ENCODE data around the gene ALPI. TPM values are rescaled to one million over a fixed set of nuclear protein-coding genes. Genes with fewer than 3 reads are reported as not detected.

Gene ALPI
- total RNA-seq, 2 donors from 2014 or later: not detected

DNA sequence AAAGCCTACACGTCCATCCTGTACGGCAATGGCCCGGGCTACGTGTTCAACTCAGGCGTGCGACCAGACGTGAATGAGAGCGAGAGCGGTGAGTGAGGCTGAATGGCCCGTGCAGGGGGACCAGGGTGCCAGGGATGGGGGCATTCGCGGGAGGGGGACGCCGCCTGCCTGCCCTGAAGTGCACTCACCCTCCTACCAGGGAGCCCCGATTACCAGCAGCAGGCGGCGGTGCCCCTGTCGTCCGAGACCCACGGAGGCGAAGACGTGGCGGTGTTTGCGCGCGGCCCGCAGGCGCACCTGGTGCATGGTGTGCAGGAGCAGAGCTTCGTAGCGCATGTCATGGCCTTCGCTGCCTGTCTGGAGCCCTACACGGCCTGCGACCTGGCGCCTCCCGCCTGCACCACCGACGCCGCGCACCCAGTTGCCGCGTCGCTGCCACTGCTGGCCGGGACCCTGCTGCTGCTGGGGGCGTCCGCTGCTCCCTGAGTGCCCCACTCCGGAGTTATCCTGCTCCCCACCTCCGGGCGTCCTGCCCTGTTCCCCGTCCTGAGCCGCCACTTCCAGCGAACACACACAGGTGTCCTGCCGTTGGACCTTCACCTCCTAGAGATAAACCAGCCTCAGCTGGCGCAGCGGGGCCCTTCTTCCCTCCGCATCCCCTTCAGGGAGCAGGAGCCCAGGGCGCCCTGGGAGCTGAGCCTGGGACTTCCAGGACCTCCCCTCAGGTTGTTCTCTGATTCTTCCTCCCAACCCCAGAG, 2.9 kb downstream of the ALPI start:
- Histone ChIP-seq H3K4me3 (ENCODE audit: low read length) (no peak overlapping the region), H3K36me3 (ENCODE audit: control insufficient read depth, insufficient read depth, low read length) (no peaks in the 10 kb centered on the region), H3K4me1 (ENCODE audit: control insufficient read depth, insufficient read depth, low read length) (no peaks in the 10 kb centered on the region), H3K27me3 (ENCODE audit: control insufficient read depth, insufficient read depth, low read length, poor library complexity, severe bottlenecking) (no peaks in the 10 kb centered on the region), H3K9me3 (ENCODE audit: control insufficient read depth, low read length) (no peaks in the 10 kb centered on the region), H3K27ac (ENCODE audit: low read depth, low read length) (no peak overlapping the region), H3K9ac (ENCODE audit: extremely low read depth, low read length, poor library complexity, severe bottlenecking) (no peak overlapping the region)
- Mint-ChIP-seq H3K36me3 (ENCODE audit: low read depth) (no peaks in the 10 kb centered on the region), H3K9me3 (no peaks in the 10 kb centered on the region), H3K4me1 (peaks cover 1% of the 10 kb centered on the region), H3K27ac (no peak overlapping the region), H3K27me3 (ENCODE audit: insufficient read depth) (peaks cover 16% of the 10 kb centered on the region), H3K4me3 (no peak overlapping the region)
- TF ChIP-seq CTCF (conservative IDR thresholded peaks at IDR 0.05): no peak
- 94 to 96% methylated on average over 43 to 56 of the region's 56 CpGs for WGBS, 2 experiments (ENCODE audit: insufficient coverage in 1 of 2, insufficient read length in 1 of 2)
- DNase-seq: peak; percentile 38

GRCh38 chr2:232459419-232460035, 3.6 kb downstream of the ALPI start:
- 92% methylated on average over 9 to 11 of the region's 11 CpGs for WGBS, 2 experiments (ENCODE audit: insufficient coverage in 1 of 2, insufficient read length in 1 of 2)

DNA sequence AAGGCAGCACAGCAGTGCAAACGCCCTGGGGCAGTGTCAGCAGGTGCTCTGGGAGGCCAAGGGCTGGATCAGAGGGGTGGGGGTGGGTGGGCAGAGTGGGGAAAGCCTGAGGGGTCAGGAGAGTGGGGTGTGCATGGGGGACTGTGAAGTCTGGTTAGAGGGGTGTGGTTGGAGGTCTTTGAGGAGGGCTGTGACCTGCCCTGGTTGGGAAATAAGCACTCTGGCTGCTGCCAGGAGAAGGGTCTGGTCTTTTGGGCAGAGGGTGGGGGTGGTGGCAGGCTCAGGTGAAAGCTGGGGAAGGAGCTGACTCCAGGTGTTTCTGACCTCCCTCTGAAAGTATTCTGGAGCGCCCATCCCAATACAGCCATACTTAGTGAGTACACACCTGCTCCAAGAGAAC, 4.2 kb downstream of the ALPI start:
- Mint-ChIP-seq H3K36me3 (ENCODE audit: low read depth) (no peaks in the 10 kb centered on the region), H3K9me3 (no peaks in the 10 kb centered on the region), H3K4me3 (no peak overlapping the region), H3K27me3 (ENCODE audit: insufficient read depth) (peaks cover 16% of the 10 kb centered on the region), H3K27ac (no peak overlapping the region), H3K4me1 (peaks cover 1% of the 10 kb centered on the region)
- Histone ChIP-seq H3K36me3 (ENCODE audit: control insufficient read depth, insufficient read depth, low read length) (no peaks in the 10 kb centered on the region), H3K27me3 (ENCODE audit: control insufficient read depth, insufficient read depth, low read length, poor library complexity, severe bottlenecking) (no peaks in the 10 kb centered on the region), H3K4me1 (ENCODE audit: control insufficient read depth, insufficient read depth, low read length) (no peaks in the 10 kb centered on the region), H3K9ac (ENCODE audit: extremely low read depth, low read length, poor library complexity, severe bottlenecking) (no peak overlapping the region), H3K27ac (ENCODE audit: low read depth, low read length) (no peak overlapping the region), H3K4me3 (ENCODE audit: low read length) (no peak overlapping the region), H3K9me3 (ENCODE audit: control insufficient read depth, low read length) (no peaks in the 10 kb centered on the region)
- peak; percentile 32 for DNase-seq
- WGBS, 2 experiments (ENCODE audit: insufficient coverage in 1 of 2, insufficient read length in 1 of 2): 70 to 84% methylated on average over 2 of the region's 2 CpGs
- TF ChIP-seq CTCF (conservative IDR thresholded peaks at IDR 0.05): no peak

More at GRCh38 chr2:232459419-232460035, 3.6 kb downstream of the ALPI start:
- no peak overlapping the region for H3K9ac ChIP-seq (ENCODE audit: extremely low read depth, low read length, poor library complexity, severe bottlenecking)
- H3K27ac ChIP-seq (ENCODE audit: low read depth, low read length): no peak overlapping the region
- H3K36me3 ChIP-seq (ENCODE audit: control insufficient read depth, insufficient read depth, low read length): no peaks in the 10 kb centered on the region
- peak; percentile 38 for DNase-seq
- H3K27ac Mint-ChIP-seq: no peak overlapping the region
- H3K9me3 ChIP-seq (ENCODE audit: control insufficient read depth, low read length): no peaks in the 10 kb centered on the region
- peaks cover 16% of the 10 kb centered on the region for H3K27me3 Mint-ChIP-seq (ENCODE audit: insufficient read depth)
- H3K36me3 Mint-ChIP-seq (ENCODE audit: low read depth): no peaks in the 10 kb centered on the region
- no peak for TF ChIP-seq CTCF (conservative IDR thresholded peaks at IDR 0.05)
- no peaks in the 10 kb centered on the region for H3K4me1 ChIP-seq (ENCODE audit: control insufficient read depth, insufficient read depth, low read length)
- H3K4me1 Mint-ChIP-seq: peaks cover 1% of the 10 kb centered on the region
- H3K4me3 Mint-ChIP-seq: no peak overlapping the region
- H3K9me3 Mint-ChIP-seq: no peaks in the 10 kb centered on the region
- H3K4me3 ChIP-seq (ENCODE audit: low read length): no peak overlapping the region
- H3K27me3 ChIP-seq (ENCODE audit: control insufficient read depth, insufficient read depth, low read length, poor library complexity, severe bottlenecking): no peaks in the 10 kb centered on the region
